OCI-LY1 (cell line): ENCODE data around the gene STRN4.

Experiments
- CTCF ChIP-seq: fragments of 200-600 bp; sonication (generic), shearing (Covaris generic); IDR thresholded peaks from 2 replicates; pipeline ENCODE4 v1.5.1; 2017; ENCODE audit warnings: mild to moderate bottlenecking, antibody characterized with exemption, low read length, moderate library complexity, mixed read lengths
- EZH2 ChIP-seq: fragments of 200-600 bp; sonication (generic), shearing (Covaris generic); IDR thresholded peaks from 2 replicates; pipeline ENCODE4 v1.8.0; 2017; ENCODE audit warnings: borderline replicate concordance, mixed run types, mild to moderate bottlenecking, antibody characterized with exemption, low read length, moderate library complexity, mixed read lengths

- TF ChIP-seq CTCF (no peak), EZH2 (no peak)
Measured at GRCh38 chr19:46731584-46731983, 14.7 kb downstream of the STRN4 start.
